SJSA1 (cell line): Measurements from ENCODE around the gene SCML1. TPM values are rescaled to one million over a fixed set of nuclear protein-coding genes. Genes with fewer than 3 reads are reported as not detected.
A peak's percentile ranks its signal among the peaks of the same experiment; 100 is the strongest.

ENCODE experiments used
- DNase-seq, 2 experiments: peaks; one replicate each; pipeline ENCODE4 v3.0.0-alpha.2; 2015 to 2020; ENCODE audit warnings: low spot score in 2 of 2, low read depth in 1 of 2
- H3K27ac ChIP-seq: fragments of 250-450 bp; sonication (Bioruptor Pico); 2 replicates; pipeline ENCODE4 v1.5.1; 2020; ENCODE audit warnings: mild to moderate bottlenecking, moderate library complexity
- H3K27me3 ChIP-seq: fragments of 250-450 bp; sonication (Bioruptor Pico); replicated peaks from 2 replicates; pipeline ENCODE4 v1.5.1; 2020; ENCODE audit warnings: mild to moderate bottlenecking, moderate library complexity
- H3K36me3 ChIP-seq: fragments of 250-450 bp; sonication (Bioruptor Pico); 2 replicates; pipeline ENCODE4 v1.5.1; 2020; ENCODE audit warnings: mild to moderate bottlenecking
- H3K4me1 ChIP-seq: fragments of 250-450 bp; sonication (Bioruptor Pico); replicated peaks from 2 replicates; pipeline ENCODE4 v1.6.1; 2021; ENCODE audit warnings: mild to moderate bottlenecking
- H3K4me3 ChIP-seq: fragments of 250-450 bp; sonication (Bioruptor Pico); 2 replicates; pipeline ENCODE4 v1.5.1; 2020; ENCODE audit warnings: mild to moderate bottlenecking
- H3K9me3 ChIP-seq: fragments of 250-450 bp; sonication (Bioruptor Pico); replicated peaks from 2 replicates; pipeline ENCODE4 v1.5.1; 2020; ENCODE audit warnings: mild to moderate bottlenecking
- total RNA-seq: library from RNA; depleted of rRNA; stranded (reverse); fragments of >200 nt; shearing (Covaris generic); gene quantifications from 2 replicates; pipeline ENCODE4 v1.2.3, GENCODE V29; 2014

Gene SCML1
- total RNA-seq, 1 experiment from 2014 or later, result 30.5 TPM

GRCh38 chrX:17721715-17722114 lies 15.6 kb upstream of the SCML1 start:
- no peaks in the 10 kb centered on the region for H3K9me3 ChIP-seq
- no peak for DNase-seq
- H3K4me3 ChIP-seq, result no peak overlapping the region
- no peak overlapping the region for H3K27ac ChIP-seq
- no peaks in the 10 kb centered on the region for H3K27me3 ChIP-seq
- H3K36me3 ChIP-seq, result no peaks in the 10 kb centered on the region
- H3K4me1 ChIP-seq, result no peaks in the 10 kb centered on the region

GRCh38 chrX:17725181-17725580 lies 12.1 kb upstream of the SCML1 start:
- Histone ChIP-seq H3K4me1 (no peaks in the 10 kb centered on the region), H3K27ac (no peak overlapping the region), H3K4me3 (no peak overlapping the region), H3K36me3 (no peaks in the 10 kb centered on the region), H3K9me3 (no peaks in the 10 kb centered on the region), H3K27me3 (no peaks in the 10 kb centered on the region)
- DNase-seq, result no peak

- 0 out of 2 replicates have a peak, but pooled peaks cover 3% of the 10 kb centered on the region for H3K4me1 ChIP-seq
- H3K9me3 ChIP-seq, result no peaks in the 10 kb centered on the region
- no peaks in the 10 kb centered on the region for H3K27me3 ChIP-seq
- DNase-seq, result no peak
- no peak overlapping the region for H3K4me3 ChIP-seq
- H3K36me3 ChIP-seq, result no peaks in the 10 kb centered on the region
- H3K27ac ChIP-seq, result no peak overlapping the region
These were observed 5.0 kb upstream of the SCML1 start for GRCh38 chrX:17732138-17732783.

GRCh38 chrX:17735406-17735805 lies 1.9 kb upstream of the SCML1 start:
- 0 out of 2 replicates have a peak, but pooled peaks cover 3% of the 10 kb centered on the region for H3K4me1 ChIP-seq
- no peaks in the 10 kb centered on the region for H3K27me3 ChIP-seq
- no peak overlapping the region for H3K27ac ChIP-seq
- H3K9me3 ChIP-seq, result no peaks in the 10 kb centered on the region
- H3K4me3 ChIP-seq, result no peak overlapping the region
- no peak for DNase-seq
- no peaks in the 10 kb centered on the region for H3K36me3 ChIP-seq

GRCh38 chrX:17736478-17736855 lies 826 bp upstream of the SCML1 start:
- H3K36me3 ChIP-seq, result no peaks in the 10 kb centered on the region
- no peak for DNase-seq
- peak overlapping the region; percentile 74 for H3K27ac ChIP-seq
- 0 out of 2 replicates have a peak, but pooled peaks cover 3% of the 10 kb centered on the region for H3K4me1 ChIP-seq
- no peaks in the 10 kb centered on the region for H3K9me3 ChIP-seq
- H3K27me3 ChIP-seq, result no peaks in the 10 kb centered on the region
- peak overlapping the region; percentile 41 for H3K4me3 ChIP-seq

- Histone ChIP-seq H3K27ac (peak overlapping the region; percentile 93), H3K36me3 (no peaks in the 10 kb centered on the region), H3K4me1 (0 out of 2 replicates have a peak, but pooled peaks cover 3% of the 10 kb centered on the region), H3K27me3 (no peaks in the 10 kb centered on the region), H3K4me3 (peak overlapping the region; percentile 75), H3K9me3 (no peaks in the 10 kb centered on the region)
- DNase-seq, result no peak
These were observed 355 bp downstream of the SCML1 start for GRCh38 chrX:17737710-17737985.

- peak; percentile 48 to 52 for DNase-seq
These were observed 857 bp downstream of the SCML1 start for GRCh38 chrX:17737986-17738713.

GRCh38 chrX:17738737-17739535 lies 1.6 kb downstream of the SCML1 start:
- Histone ChIP-seq H3K9me3 (no peaks in the 10 kb centered on the region), H3K36me3 (no peaks in the 10 kb centered on the region), H3K4me1 (peaks cover 7% of the 10 kb centered on the region), H3K27ac (peak overlapping the region; percentile 93), H3K27me3 (no peaks in the 10 kb centered on the region), H3K4me3 (peak overlapping the region; percentile 75)
- DNase-seq, result peak in 1 of 2 experiments; percentile 3

More at GRCh38 chrX:17737986-17738713, 857 bp downstream of the SCML1 start:
- Histone ChIP-seq H3K4me3 (peak overlapping the region; percentile 75), H3K36me3 (no peaks in the 10 kb centered on the region), H3K4me1 (0 out of 2 replicates have a peak, but pooled peaks cover 3% of the 10 kb centered on the region), H3K27me3 (no peaks in the 10 kb centered on the region), H3K27ac (peak overlapping the region; percentile 93), H3K9me3 (no peaks in the 10 kb centered on the region)

- Histone ChIP-seq H3K4me3 (no peak overlapping the region), H3K4me1 (peaks cover 8% of the 10 kb centered on the region), H3K9me3 (no peaks in the 10 kb centered on the region), H3K27me3 (no peaks in the 10 kb centered on the region), H3K27ac (no peak overlapping the region), H3K36me3 (no peaks in the 10 kb centered on the region)
- DNase-seq, result no peak
These were observed 3.1 kb downstream of the SCML1 start for GRCh38 chrX:17740137-17741122.

GRCh38 chrX:17741123-17741511 lies 3.8 kb downstream of the SCML1 start:
- no peaks in the 10 kb centered on the region for H3K27me3 ChIP-seq
- DNase-seq, result no peak

GRCh38 chrX:17743913-17744312 lies 6.6 kb downstream of the SCML1 start:
- no peaks in the 10 kb centered on the region for H3K9me3 ChIP-seq
- peaks cover 5% of the 10 kb centered on the region for H3K4me1 ChIP-seq
- H3K27me3 ChIP-seq, result no peaks in the 10 kb centered on the region
- no peak overlapping the region for H3K27ac ChIP-seq
- DNase-seq, result no peak
- H3K36me3 ChIP-seq, result no peaks in the 10 kb centered on the region
- H3K4me3 ChIP-seq, result no peak overlapping the region

More at GRCh38 chrX:17741123-17741511, 3.8 kb downstream of the SCML1 start:
- Histone ChIP-seq H3K36me3 (no peaks in the 10 kb centered on the region), H3K4me3 (no peak overlapping the region), H3K9me3 (no peaks in the 10 kb centered on the region), H3K27ac (no peak overlapping the region), H3K4me1 (peaks cover 8% of the 10 kb centered on the region)

- Histone ChIP-seq H3K4me1 (peaks cover 5% of the 10 kb centered on the region), H3K9me3 (no peaks in the 10 kb centered on the region), H3K27me3 (no peaks in the 10 kb centered on the region), H3K27ac (no peak overlapping the region), H3K4me3 (no peak overlapping the region), H3K36me3 (peaks cover 2% of the 10 kb centered on the region; the same call in 1 of the 2 replicates)
- no peak for DNase-seq
These were observed 7.7 kb downstream of the SCML1 start for GRCh38 chrX:17744896-17745523.

GRCh38 chrX:17747692-17748091 lies 10.4 kb downstream of the SCML1 start:
- Histone ChIP-seq H3K36me3 (peaks cover 6% of the 10 kb centered on the region; the same call in 1 of the 2 replicates), H3K4me3 (no peak overlapping the region), H3K27ac (no peak overlapping the region), H3K4me1 (peaks cover 5% of the 10 kb centered on the region), H3K27me3 (no peaks in the 10 kb centered on the region), H3K9me3 (no peaks in the 10 kb centered on the region)
- DNase-seq, result no peak
